ENCODE results near the gene TPO. TPM values are rescaled to one million over a fixed set of nuclear protein-coding genes. Genes with fewer than 3 reads are reported as not detected.

TPO gene
- total RNA-seq, 1 experiment from 2014 or later = not detected

GRCh38 chr2:1512321-1513289 lies 99.3 kb downstream of the TPO start:
- DNase-seq (ENCODE audit: unreplicated experiment) = no peak
- intact Hi-C loops (cut with micrococcal nuclease) = no loop called here
- Mint-ChIP-seq H3K4me3 (ENCODE audit: unreplicated experiment) (no peak overlapping the region), H3K27me3 (ENCODE audit: insufficient read depth, unreplicated experiment) (peaks cover 26% of the 10 kb centered on the region), H3K36me3 (ENCODE audit: insufficient read depth, unreplicated experiment) (no peaks in the 10 kb centered on the region), H3K4me1 (ENCODE audit: insufficient read depth, unreplicated experiment) (peaks cover 16% of the 10 kb centered on the region), H3K27ac (ENCODE audit: low read depth, unreplicated experiment) (no peak overlapping the region), H3K9me3 (ENCODE audit: unreplicated experiment) (no peaks in the 10 kb centered on the region)
- no TSS peak for BruUV-seq (replicated peaks)
- POLR2A ChIA-PET = no interaction called here
- TF ChIP-seq CTCF (IDR thresholded peaks at IDR 0.05; ENCODE audit: unreplicated experiment) = no peak
- CTCF ChIA-PET = interaction anchor here (0.8 kb wide), 1 partner anchor 40 kb away, joined by 3 read pairs; no protein-coding TSS in a partner anchor

- no TSS peak for BruUV-seq (replicated peaks)
- intact Hi-C loops (cut with micrococcal nuclease) = no loop called here
- ChIA-PET CTCF (no interaction called here), POLR2A (interaction anchor here (0.5 kb wide), 1 partner anchor 485 kb away, joined by 3 read pairs; no protein-coding TSS in a partner anchor)
- no peaks in the 10 kb centered on the region for H3K9me3 Mint-ChIP-seq (ENCODE audit: unreplicated experiment)
- peaks cover 15% of the 10 kb centered on the region for H3K4me1 Mint-ChIP-seq (ENCODE audit: insufficient read depth, unreplicated experiment)
- DNase-seq (ENCODE audit: unreplicated experiment) = no peak
- no peak for TF ChIP-seq CTCF (IDR thresholded peaks at IDR 0.05; ENCODE audit: unreplicated experiment)
- no peak overlapping the region for H3K4me3 Mint-ChIP-seq (ENCODE audit: unreplicated experiment)
- peaks cover 22% of the 10 kb centered on the region for H3K27me3 Mint-ChIP-seq (ENCODE audit: insufficient read depth, unreplicated experiment)
- no peak overlapping the region for H3K27ac Mint-ChIP-seq (ENCODE audit: low read depth, unreplicated experiment)
- H3K36me3 Mint-ChIP-seq (ENCODE audit: insufficient read depth, unreplicated experiment) = no peaks in the 10 kb centered on the region
These were observed 101.3 kb downstream of the TPO start for GRCh38 chr2:1514391-1515072.

GRCh38 chr2:1515073-1515430 lies 101.8 kb downstream of the TPO start:
- intact Hi-C loops (cut with micrococcal nuclease) = no loop called here
- Mint-ChIP-seq H3K36me3 (ENCODE audit: insufficient read depth, unreplicated experiment) (no peaks in the 10 kb centered on the region), H3K27ac (ENCODE audit: low read depth, unreplicated experiment) (no peak overlapping the region), H3K4me3 (ENCODE audit: unreplicated experiment) (no peak overlapping the region), H3K27me3 (ENCODE audit: insufficient read depth, unreplicated experiment) (peaks cover 17% of the 10 kb centered on the region), H3K4me1 (ENCODE audit: insufficient read depth, unreplicated experiment) (peaks cover 10% of the 10 kb centered on the region), H3K9me3 (ENCODE audit: unreplicated experiment) (no peaks in the 10 kb centered on the region)
- CTCF ChIA-PET = no interaction called here
- no TSS peak for BruUV-seq (replicated peaks)
- no peak for DNase-seq (ENCODE audit: unreplicated experiment)
- POLR2A ChIA-PET = no interaction called here
- TF ChIP-seq CTCF (IDR thresholded peaks at IDR 0.05; ENCODE audit: unreplicated experiment) = no peak

GRCh38 chr2:1515986-1516797 lies 102.9 kb downstream of the TPO start:
- no peak for TF ChIP-seq CTCF (IDR thresholded peaks at IDR 0.05; ENCODE audit: unreplicated experiment)
- Mint-ChIP-seq H3K4me1 (ENCODE audit: insufficient read depth, unreplicated experiment) (peaks cover 9% of the 10 kb centered on the region), H3K4me3 (ENCODE audit: unreplicated experiment) (no peak overlapping the region), H3K27me3 (ENCODE audit: insufficient read depth, unreplicated experiment) (peaks cover 10% of the 10 kb centered on the region), H3K9me3 (ENCODE audit: unreplicated experiment) (no peaks in the 10 kb centered on the region), H3K27ac (ENCODE audit: low read depth, unreplicated experiment) (no peak overlapping the region), H3K36me3 (ENCODE audit: insufficient read depth, unreplicated experiment) (no peaks in the 10 kb centered on the region)
- ChIA-PET POLR2A (no interaction called here), CTCF (no interaction called here)
- no TSS peak for BruUV-seq (replicated peaks)
- intact Hi-C loops (cut with micrococcal nuclease) = no loop called here
- DNase-seq (ENCODE audit: unreplicated experiment) = no peak

Data from MCF 10A (cell line).